ENCODE data around the gene DBN1. TPM values are rescaled to one million over a fixed set of nuclear protein-coding genes. Genes with fewer than 3 reads are reported as not detected.

The DBN1 gene
- total and polyA plus RNA-seq, 2 of the 8 experiments (the other 6 are each of a cell fraction or from before 2014, with no cell fraction given): 168 to 333 TPM

- WGBS, 2 experiments (ENCODE audit: extremely low coverage in 1 of 2, insufficient coverage in 1 of 2, insufficient read length in 1 of 2, insufficient replicate concordance in 2 of 2, low coverage in 1 of 2, low lambda C conversion rate in 2 of 2, missing lambda C conversion rate in 1 of 2): 88% methylated on average over 2 of the region's 4 CpGs; no CpG with 5 or more reads in 1 of the 2 experiments
- no peak for FAIRE-seq
- H4K91ac ChIP-seq (replicated peaks; ENCODE audit: insufficient read length, low read length): no peak overlapping the region
Measured at GRCh38 chr5:177474846-177475562, 1.6 kb upstream of the DBN1 start.

More at GRCh38 chr5:177474846-177475562, 1.6 kb upstream of the DBN1 start:
- Histone ChIP-seq H3K18ac (ENCODE audit: extremely low read depth, low read length) (peak overlapping the region; percentile 60), H3K4me2 (ENCODE audit: insufficient read depth in 1 of 2, low read depth in 2 of 2, low read length in 2 of 2) (no peak overlapping the region; a peak in 1 of 4 replicates), H3K4me3 (ENCODE audit: extremely low read depth in 1 of 4, insufficient read depth in 2 of 4, low read depth in 3 of 4, low read length in 4 of 4) (no peak overlapping the region), H3K56ac (replicated peaks; ENCODE audit: insufficient read length, low read depth, low read length) (no peak overlapping the region), H2BK15ac (ENCODE audit: low read length) (0 out of 2 replicates have a peak overlapping the region, but pooled peaks have one; percentile 81), H2BK12ac (ENCODE audit: low read depth, low read length) (peak overlapping the region; percentile 87; the same call in 1 of the 2 replicates), H2AK5ac (ENCODE audit: low read depth, low read length) (peak overlapping the region; percentile 88; the same call in 1 of the 2 replicates), H4K20me1 (replicated peaks in 1 of 2; ENCODE audit: control insufficient read depth in 1 of 2, insufficient read depth in 2 of 2, low read length in 2 of 2) (peaks cover 13 to 20% of the 10 kb centered on the region in 2 experiments), H3K23ac (ENCODE audit: insufficient read length) (no peak overlapping the region), H3K9ac (replicated peaks in 1 of 4; ENCODE audit: extremely low read depth in 1 of 4, low read depth in 3 of 4, low read length in 3 of 4) (no peak overlapping the region), H2BK5ac (ENCODE audit: low read depth, low read length) (no peak overlapping the region), H2AFZ (ENCODE audit: low read length) (no peak overlapping the region), H3K27me3 (replicated peaks in 1 of 4; ENCODE audit: control insufficient read depth in 3 of 4, extremely low read depth in 1 of 4, insufficient read depth in 3 of 4, low read length in 3 of 4) (no peaks in the 10 kb centered on the region), H3K36me3 (ENCODE audit: control insufficient read depth in 2 of 4, insufficient read depth in 4 of 4, low read length in 3 of 4) (peaks cover 3 to 18% (median 6%) of the 10 kb centered on the region in 4 experiments; a peak in 5 of 8 replicates), H3K27ac (ENCODE audit: low read depth, low read length) (no peak overlapping the region), H2BK20ac (ENCODE audit: low read length) (peak overlapping the region; percentile 48; the same call in 1 of the 2 replicates), H3K79me2 (ENCODE audit: control insufficient read depth in 1 of 2, insufficient read depth in 2 of 2, low read length in 2 of 2) (peaks cover 14 to 27% of the 10 kb centered on the region in 2 experiments), H3K14ac (ENCODE audit: insufficient read length) (no peak overlapping the region), H3K4me1 (replicated peaks in 1 of 4; ENCODE audit: control insufficient read depth in 3 of 4, insufficient read depth in 4 of 4, low read length in 3 of 4) (peaks cover 11 to 40% (median 33%) of the 10 kb centered on the region in 4 experiments), H2BK120ac (replicated peaks; ENCODE audit: low read depth, low read length) (no peak overlapping the region), H3K79me1 (ENCODE audit: low read depth, low read length) (peaks cover 12% of the 10 kb centered on the region), H3K4ac (replicated peaks; ENCODE audit: insufficient read length, low read depth, low read length) (no peak overlapping the region), H4K8ac (ENCODE audit: extremely low read depth, insufficient read depth, low read length) (no peak overlapping the region), H3K23me2 (ENCODE audit: low read depth, low read length) (peaks cover 3% of the 10 kb centered on the region), H4K5ac (ENCODE audit: insufficient read length, low read depth, low read length) (no peak overlapping the region), H3K9me3 (ENCODE audit: insufficient read depth in 2 of 2, low read depth in 1 of 2, low read length in 1 of 2) (no peaks in the 10 kb centered on the region)
- ChIA-PET POLR2A (ENCODE audit: partially characterized antibody) (interaction anchor here (0.6 to 67.5 kb wide), 3 partner anchors 5 to 45 kb away, joined by 3 to 3349 read pairs (median 3349); partner anchors contain the start of genes DBN1, DOK3, PDLIM7 and PRR7), CTCF (ENCODE audit: partially characterized antibody) (interaction anchor here (0.7 to 10.4 kb wide), 7 partner anchors 16 to 165 kb away, joined by 3 to 162 read pairs (median 7); partner anchors contain the start of gene PDLIM7)
- DNase-seq (ENCODE audit: low read depth in 1 of 2, low spot score in 2 of 2): no peak
- TF ChIP-seq CHD1 (IDR thresholded peaks at IDR 0.05; ENCODE audit: low read depth, low read length): no peak
